HepG2 (cell line): ENCODE results near the gene CSF3R. TPM values are rescaled to one million over a fixed set of nuclear protein-coding genes. Genes with fewer than 3 reads are reported as not detected.

Experiments
- ATAC-seq: fragments of 200-7000 bp; cut with Tn5 transposase; 3 replicates; pipeline ENCODE4 v1.9.1; 2020; ENCODE audit warnings: mild to moderate bottlenecking, moderate library complexity
- BruUV-seq: library from RNA; stranded (reverse); fragments of 400-500 nt; replicated peaks from 2 replicates; lab custom pipeline; 2021; lab: Mats Ljungman, UMichigan
- CTCF ChIA-PET: fragments of 300-600 bp; formaldehyde crosslinking; extraction: SDS; loops from one replicate; lab custom pipeline; 2021; ENCODE audit warnings: low total read pairs, inconsistent platforms, low intra/inter-chr PET ratio; lab: Yijun Ruan, JAX
- POLR2A ChIA-PET: fragments of 350-600 bp; sonication (Branson Sonifier 250); formaldehyde crosslinking; loops from one replicate; lab custom pipeline; 2020; ENCODE audit warnings: antibody characterized with exemption, inconsistent platforms; lab: Yijun Ruan, JAX
- DNase-seq: peaks from one replicate; pipeline ENCODE4 v3.0.0-alpha.2; 2015; ENCODE audit warnings: low spot score
- FAIRE-seq: peaks from 3 replicates; lab custom pipeline; 2011; peaks lifted over from hg19 to GRCh38; lab: Jason Lieb, UNC
- H2AFZ ChIP-seq: one replicate; pipeline ENCODE4 v1.6.1; 2011; ENCODE audit warnings: low read length, inconsistent platforms
- H3K27ac ChIP-seq: fragments of 300-600 bp; 3 replicates; pipeline ENCODE4 v1.8.0; 2011; ENCODE audit warnings: mixed run types, mild to moderate bottlenecking, mixed read lengths, low read length, inconsistent platforms; ENCODE audit not compliant: insufficient read depth; ENCODE audit errors: extremely low read length
- H3K27me3 ChIP-seq, 2 experiments: fragments of 200-600 bp in 1 of 2; 2 replicates in 1 of 2; 3 replicates in 1 of 2; pipeline versions ENCODE4 v1.6.0 to v1.8.0; 2011; ENCODE audit warnings: low read length in 2 of 2, mild to moderate bottlenecking in 2 of 2, moderate library complexity in 2 of 2, inconsistent platforms in 1 of 2; ENCODE audit not compliant: insufficient read depth in 2 of 2, control insufficient read depth in 1 of 2
- H3K36me3 ChIP-seq, 2 experiments: fragments of 200-600 bp in 1 of 2; replicated peaks in 1 of 2; 2 replicates in 1 of 2; 3 replicates in 1 of 2; pipeline versions ENCODE4 v1.5.1 to v1.8.0; 2011; ENCODE audit warnings: low read length in 2 of 2, inconsistent platforms in 1 of 2; ENCODE audit not compliant: insufficient read depth in 2 of 2, control insufficient read depth in 1 of 2
- H3K4me1 ChIP-seq: 2 replicates; pipeline ENCODE4 v1.5.1; 2012; ENCODE audit warnings: low read length, inconsistent platforms; ENCODE audit not compliant: insufficient read depth
- H3K4me2 ChIP-seq: 2 replicates; pipeline ENCODE4 v1.6.0; 2011; ENCODE audit warnings: low read depth, low read length, inconsistent platforms
- H3K4me3 ChIP-seq, 3 experiments: fragments of 200-600 bp in 1 of 3; sonication (generic), shearing (Covaris generic) in 1 of 3; replicated peaks in 1 of 3; 2 replicates each; pipeline ENCODE4 v1.5.1; 2011 to 2016; ENCODE audit warnings: low read length in 3 of 3, inconsistent platforms in 2 of 3, low read depth in 2 of 3, mild to moderate bottlenecking in 2 of 3, control low read depth in 1 of 3, mixed read lengths in 1 of 3; ENCODE audit not compliant: insufficient read depth in 1 of 3
- H3K79me2 ChIP-seq: one replicate; pipeline ENCODE4 v1.6.1; 2011; ENCODE audit warnings: low read length, inconsistent platforms; ENCODE audit not compliant: insufficient read depth
- H3K9ac ChIP-seq: 2 replicates; pipeline ENCODE4 v1.6.0; 2011; ENCODE audit warnings: mild to moderate bottlenecking, low read depth, low read length, inconsistent platforms; ENCODE audit not compliant: insufficient read depth
- H3K9me3 ChIP-seq: 2 replicates; pipeline ENCODE4 v1.5.1; 2012; ENCODE audit warnings: mild to moderate bottlenecking, low read length
- H4K20me1 ChIP-seq: 2 replicates; pipeline ENCODE4 v1.6.0; 2011; ENCODE audit warnings: inconsistent platforms, mild to moderate bottlenecking, low read length, moderate library complexity; ENCODE audit not compliant: insufficient read depth
- AKAP8 ChIP-seq: sonication (generic); formaldehyde crosslinking; IDR thresholded peaks from 2 replicates; pipeline ENCODE4 v1.5.1; 2020; ENCODE audit warnings: mild to moderate bottlenecking, missing genetic modification reagents
- EEA1 ChIP-seq: sonication (generic); formaldehyde crosslinking; IDR thresholded peaks from 2 replicates; pipeline ENCODE4 v1.5.1; 2020; ENCODE audit warnings: mild to moderate bottlenecking, missing genetic modification reagents, borderline replicate concordance
- ELF1 ChIP-seq: sonication (generic); formaldehyde crosslinking; IDR thresholded peaks from 2 replicates; pipeline ENCODE4 v1.4.0; 2020; ENCODE audit warnings: missing genetic modification reagents
- JUND ChIP-seq: sonication (generic); formaldehyde crosslinking; IDR thresholded peaks from 2 replicates; pipeline ENCODE4 v1.8.0; 2022; ENCODE audit warnings: mild to moderate bottlenecking, missing genetic modification reagents
- KDM6A ChIP-seq: IDR thresholded peaks from 2 replicates; pipeline ENCODE4 v1.6.1; 2016; ENCODE audit warnings: low read depth
- NPAS2 ChIP-seq: sonication (generic); formaldehyde crosslinking; IDR thresholded peaks from 2 replicates; pipeline ENCODE4 v1.8.0; 2022; ENCODE audit warnings: mild to moderate bottlenecking, missing genetic modification reagents, borderline replicate concordance
- SOX5 ChIP-seq: IDR thresholded peaks from 2 replicates; pipeline ENCODE4 v1.6.1; 2016; ENCODE audit warnings: borderline replicate concordance
- SUZ12 ChIP-seq: fragments of 150-350 bp; IDR thresholded peaks from 2 replicates; pipeline ENCODE4 v1.6.1; 2014; ENCODE audit warnings: low read depth, low read length
- TEAD2 ChIP-seq: sonication (generic); formaldehyde crosslinking; IDR thresholded peaks from 2 replicates; pipeline ENCODE4 v1.9.0; 2021; ENCODE audit warnings: missing genetic modification reagents
- ZBTB33 ChIP-seq: sonication (generic); formaldehyde crosslinking; IDR thresholded peaks from 2 replicates; pipeline ENCODE4 v1.4.0; 2020; ENCODE audit warnings: missing genetic modification reagents
- ZBTB43 ChIP-seq: sonication (generic); formaldehyde crosslinking; conservative IDR thresholded peaks from 2 replicates; pipeline ENCODE4 v1.4.0; 2020; ENCODE audit warnings: missing genetic modification reagents
- ZNF354B ChIP-seq: sonication (generic); formaldehyde crosslinking; IDR thresholded peaks from 2 replicates; pipeline ENCODE4 v1.8.0; 2022; ENCODE audit warnings: mild to moderate bottlenecking, missing genetic modification reagents
- ZNF510 ChIP-seq: sonication (generic); formaldehyde crosslinking; IDR thresholded peaks from 2 replicates; pipeline ENCODE4 v1.4.0; 2020; ENCODE audit warnings: low read depth, mild to moderate bottlenecking, missing genetic modification reagents
- WGBS: methylation state at CpG from one replicate; pipeline ENCODE4 v1.1.6; 2017; ENCODE audit warnings: low lambda C conversion rate; 5-methylcytosine and 5-hydroxymethylcytosine counted together
- in situ Hi-C: cut with HindIII; loops from 2 replicates; pipeline ENCODE4 v1.10.0; 2017; ENCODE audit warnings: low pct_unique_long_range_greater_than_20kb; ENCODE audit not compliant: extremely low pct_ligation_motif_present
- intact Hi-C: fragments of 100-400 bp; cut with micrococcal nuclease; formaldehyde crosslinking; loops from one replicate; pipeline ENCODE4 v1.10.0; 2022; ENCODE audit not compliant: unreplicated experiment
- polyA plus RNA-seq, 8 experiments: library from polyadenylated mRNA; depleted of rRNA in 3 of 8; stranded (reverse) in 7 of 8; unstranded in 1 of 8; fragments of >200 nt; fragmentation: Illumina TruSeq in 4 of 8; extraction: Trizol in 4 of 8; gene quantifications; 2 replicates each; pipeline versions ENCODE4 v1.2.1 to v1.2.3, GENCODE V29; 2011 to 2016; ENCODE audit warnings: low read depth in 4 of 8, missing spikeins in 1 of 8, mixed read lengths in 1 of 8; ENCODE audit not compliant: insufficient read depth in 1 of 8
- total RNA-seq, 5 experiments: library from RNA; depleted of rRNA; stranded (reverse); fragments of >200 nt; fragmentation: Illumina TruSeq; extraction: Trizol; gene quantifications; 2 replicates each; pipeline ENCODE4 v1.2.3, GENCODE V29; 2016; ENCODE audit warnings: low read depth in 1 of 5
- TF ChIP-seq, protein P1 (sequence below): sonication (generic); formaldehyde crosslinking; IDR thresholded peaks from 2 replicates; pipeline ENCODE4 v1.4.0; 2020; ENCODE audit warnings: mild to moderate bottlenecking, missing genetic modification reagents
- TF ChIP-seq, protein P2 (sequence below): sonication (generic); formaldehyde crosslinking; IDR thresholded peaks from 2 replicates; pipeline ENCODE4 v1.8.0; 2022; ENCODE audit warnings: mild to moderate bottlenecking, missing genetic modification reagents; ENCODE audit not compliant: insufficient replicate concordance

Gene CSF3R
- total and polyA plus RNA-seq, 2 of the 13 experiments (the other 11 are each of a cell fraction or from before 2014, with no cell fraction given), result 11.9 to 28.8 TPM

DNA sequence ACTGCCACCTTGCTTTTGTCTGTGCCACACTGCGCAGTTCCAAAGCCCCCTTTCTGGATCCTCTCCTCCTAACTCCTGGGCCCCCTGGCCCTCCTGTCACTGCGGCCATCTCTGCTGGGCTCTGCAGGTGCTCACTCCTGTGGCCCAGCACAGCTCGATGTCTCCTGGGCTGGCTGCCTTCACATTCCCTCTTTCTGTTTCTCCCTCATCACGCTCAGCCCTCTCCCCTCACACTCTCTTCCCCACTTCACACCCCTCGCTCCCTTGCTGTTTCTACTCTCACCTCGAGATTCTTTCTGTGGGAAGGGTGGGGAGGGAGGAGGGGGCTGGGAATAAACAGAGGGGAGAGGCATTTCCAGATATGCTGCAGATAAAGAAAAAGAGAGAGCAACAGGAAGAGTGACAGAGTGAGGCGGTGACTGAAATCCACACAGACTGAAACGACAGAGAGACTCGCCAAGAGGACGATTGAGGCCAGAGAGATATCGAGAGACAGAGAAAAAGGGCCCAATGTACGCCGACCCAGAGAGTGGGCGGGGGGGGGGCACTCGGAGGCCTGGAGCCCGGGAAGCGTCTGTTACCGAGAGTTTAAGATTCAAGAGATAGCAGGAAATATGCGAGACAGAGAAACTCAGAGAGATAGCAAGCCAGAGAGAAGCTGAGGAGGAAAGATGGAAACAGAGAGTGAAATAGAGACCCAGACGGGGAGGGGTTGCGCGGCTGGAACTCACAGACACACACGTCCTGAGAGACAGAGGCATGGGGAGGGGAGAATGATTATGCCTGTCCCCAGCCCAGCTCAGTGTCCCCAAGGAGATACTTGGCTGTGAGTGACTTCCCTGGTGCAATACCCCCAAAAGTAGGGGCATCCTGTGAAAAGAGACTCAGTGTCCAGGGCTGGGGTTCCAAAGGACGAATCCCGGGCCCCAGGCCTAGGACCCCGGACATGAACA, 666 bp downstream of the CSF3R start (continued):
- no peak for TF ChIP-seq SUZ12

DNA sequence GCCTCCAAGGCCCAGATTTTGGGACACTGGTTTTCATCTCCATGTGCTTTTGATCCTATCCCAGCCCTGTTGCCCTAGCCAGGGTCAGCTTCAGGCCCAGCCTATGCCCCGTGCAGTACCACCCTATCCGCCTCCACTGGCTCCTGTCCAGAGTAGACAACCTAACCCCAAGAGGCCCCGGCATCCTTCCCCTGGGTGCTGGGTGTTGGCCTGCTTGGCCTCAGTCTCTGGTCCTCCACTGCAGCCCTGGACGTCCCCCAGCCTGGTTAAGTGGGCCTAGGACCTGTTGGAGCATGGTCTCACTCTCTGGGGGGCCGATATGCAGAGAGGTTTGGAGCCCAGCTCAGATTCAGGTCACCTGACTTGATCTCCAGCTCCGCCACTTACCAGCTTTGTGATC, 1.6 kb downstream of the CSF3R start:
- H4K20me1 ChIP-seq, result no peaks in the 10 kb centered on the region
- H3K9me3 ChIP-seq, result no peaks in the 10 kb centered on the region
- H3K4me1 ChIP-seq, result peaks cover 45% of the 10 kb centered on the region
- H3K4me3 ChIP-seq, result no peak overlapping the region
- H2AFZ ChIP-seq, result no peak overlapping the region
- ChIA-PET CTCF (no interaction called here), POLR2A (interaction anchor here (2.6 kb wide), 1 partner anchor 9 kb away, joined by 21 read pairs; no protein-coding TSS in a partner anchor)
- no peak for FAIRE-seq
- peaks cover 0 to 3% of the 10 kb centered on the region in 2 experiments; a peak in 1 of 5 replicates for H3K36me3 ChIP-seq
- H3K27ac ChIP-seq, result no peak overlapping the region
- no peaks in the 10 kb centered on the region for H3K79me2 ChIP-seq
- no peak for DNase-seq
- 100% methylated on average over 4 of the region's 6 CpGs for WGBS
- in situ Hi-C loops (no loop called here), intact Hi-C loops (no loop called here)
- BruUV-seq, result no TSS peak
- peak overlapping the region; percentile 93 for H3K4me2 ChIP-seq
- ATAC-seq, result no peak
- no peak overlapping the region for H3K9ac ChIP-seq
- H3K27me3 ChIP-seq, result no peaks in the 10 kb centered on the region; a peak in 1 of 5 replicates
- TF ChIP-seq ZBTB33 (CRISPR knock-in tag) (no peak), ZBTB43 (CRISPR knock-in tag) (no peak), EEA1 (CRISPR knock-in tag) (no peak), NPAS2 (CRISPR knock-in tag) (no peak), ZNF510 (CRISPR knock-in tag) (no peak), KDM6A (no peak), ZNF354B (no peak), SOX5 (CRISPR knock-in tag) (no peak), ELF1 (CRISPR knock-in tag) (no peak), AKAP8 (no peak), TEAD2 (CRISPR knock-in tag) (no peak), JUND (CRISPR knock-in tag) (no peak)
- TF ChIP-seq, protein P1, sequence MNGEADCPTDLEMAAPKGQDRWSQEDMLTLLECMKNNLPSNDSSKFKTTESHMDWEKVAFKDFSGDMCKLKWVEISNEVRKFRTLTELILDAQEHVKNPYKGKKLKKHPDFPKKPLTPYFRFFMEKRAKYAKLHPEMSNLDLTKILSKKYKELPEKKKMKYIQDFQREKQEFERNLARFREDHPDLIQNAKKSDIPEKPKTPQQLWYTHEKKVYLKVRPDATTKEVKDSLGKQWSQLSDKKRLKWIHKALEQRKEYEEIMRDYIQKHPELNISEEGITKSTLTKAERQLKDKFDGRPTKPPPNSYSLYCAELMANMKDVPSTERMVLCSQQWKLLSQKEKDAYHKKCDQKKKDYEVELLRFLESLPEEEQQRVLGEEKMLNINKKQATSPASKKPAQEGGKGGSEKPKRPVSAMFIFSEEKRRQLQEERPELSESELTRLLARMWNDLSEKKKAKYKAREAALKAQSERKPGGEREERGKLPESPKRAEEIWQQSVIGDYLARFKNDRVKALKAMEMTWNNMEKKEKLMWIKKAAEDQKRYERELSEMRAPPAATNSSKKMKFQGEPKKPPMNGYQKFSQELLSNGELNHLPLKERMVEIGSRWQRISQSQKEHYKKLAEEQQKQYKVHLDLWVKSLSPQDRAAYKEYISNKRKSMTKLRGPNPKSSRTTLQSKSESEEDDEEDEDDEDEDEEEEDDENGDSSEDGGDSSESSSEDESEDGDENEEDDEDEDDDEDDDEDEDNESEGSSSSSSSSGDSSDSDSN (CRISPR knock-in tag), result no peak
- TF ChIP-seq, protein P2, sequence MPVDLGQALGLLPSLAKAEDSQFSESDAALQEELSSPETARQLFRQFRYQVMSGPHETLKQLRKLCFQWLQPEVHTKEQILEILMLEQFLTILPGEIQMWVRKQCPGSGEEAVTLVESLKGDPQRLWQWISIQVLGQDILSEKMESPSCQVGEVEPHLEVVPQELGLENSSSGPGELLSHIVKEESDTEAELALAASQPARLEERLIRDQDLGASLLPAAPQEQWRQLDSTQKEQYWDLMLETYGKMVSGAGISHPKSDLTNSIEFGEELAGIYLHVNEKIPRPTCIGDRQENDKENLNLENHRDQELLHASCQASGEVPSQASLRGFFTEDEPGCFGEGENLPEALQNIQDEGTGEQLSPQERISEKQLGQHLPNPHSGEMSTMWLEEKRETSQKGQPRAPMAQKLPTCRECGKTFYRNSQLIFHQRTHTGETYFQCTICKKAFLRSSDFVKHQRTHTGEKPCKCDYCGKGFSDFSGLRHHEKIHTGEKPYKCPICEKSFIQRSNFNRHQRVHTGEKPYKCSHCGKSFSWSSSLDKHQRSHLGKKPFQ (CRISPR knock-in tag), result no peak
